ENCODE results near the gene UBE4A. TPM values are rescaled to one million over a fixed set of nuclear protein-coding genes. Genes with fewer than 3 reads are reported as not detected.

The UBE4A gene
- total and polyA plus RNA-seq, 2 donors: 19.7 to 54.2 TPM

GRCh38 chr11:118418766-118419165 lies 59.4 kb downstream of the UBE4A start:
- Histone ChIP-seq H3K27ac (ENCODE audit: low read depth) (no peak overlapping the region), H3K4me3 (ENCODE audit: low read depth, low read length) (no peak overlapping the region), H3K36me3 (ENCODE audit: insufficient read depth) (no peaks in the 10 kb centered on the region), H3K4me1 (ENCODE audit: insufficient read depth) (peaks cover 1% of the 10 kb centered on the region)
- no peak for DNase-seq (ENCODE audit: extremely low spot score)
- 84% methylated on average over 5 of the region's 5 CpGs for WGBS

GRCh38 chr11:118427707-118428106 lies 68.3 kb downstream of the UBE4A start:
- H3K4me1 ChIP-seq (ENCODE audit: insufficient read depth): no peaks in the 10 kb centered on the region
- no peak overlapping the region for H3K27ac ChIP-seq (ENCODE audit: low read depth)
- WGBS: 13% methylated on average over 1 of the region's 1 CpG
- H3K4me3 ChIP-seq (ENCODE audit: low read depth, low read length): no peak overlapping the region
- DNase-seq (ENCODE audit: extremely low spot score): no peak
- no peaks in the 10 kb centered on the region for H3K36me3 ChIP-seq (ENCODE audit: insufficient read depth)

GRCh38 chr11:118430956-118431355 lies 71.6 kb downstream of the UBE4A start:
- H3K4me3 ChIP-seq (ENCODE audit: low read depth, low read length): no peak overlapping the region
- H3K4me1 ChIP-seq (ENCODE audit: insufficient read depth): no peaks in the 10 kb centered on the region
- no peak overlapping the region for H3K27ac ChIP-seq (ENCODE audit: low read depth)
- DNase-seq (ENCODE audit: extremely low spot score): no peak
- WGBS: 66% methylated on average over 2 of the region's 2 CpGs
- H3K36me3 ChIP-seq (ENCODE audit: insufficient read depth): no peaks in the 10 kb centered on the region

GRCh38 chr11:118434123-118434552 lies 74.7 kb downstream of the UBE4A start:
- Histone ChIP-seq H3K36me3 (ENCODE audit: insufficient read depth) (no peaks in the 10 kb centered on the region), H3K4me1 (ENCODE audit: insufficient read depth) (no peaks in the 10 kb centered on the region), H3K4me3 (ENCODE audit: low read depth, low read length) (no peak overlapping the region), H3K27ac (ENCODE audit: low read depth) (no peak overlapping the region)
- DNase-seq (ENCODE audit: extremely low spot score): peak; percentile 13
- 4% methylated on average over 9 of the region's 9 CpGs for WGBS

- no peaks in the 10 kb centered on the region for H3K36me3 ChIP-seq (ENCODE audit: insufficient read depth)
- no peak overlapping the region for H3K27ac ChIP-seq (ENCODE audit: low read depth)
- peak; percentile 3 for DNase-seq (ENCODE audit: extremely low spot score)
- under 1% methylated on average over 39 of the region's 39 CpGs for WGBS
- H3K4me3 ChIP-seq (ENCODE audit: low read depth, low read length): peak overlapping the region; percentile 99
- H3K4me1 ChIP-seq (ENCODE audit: insufficient read depth): no peaks in the 10 kb centered on the region
Observed at GRCh38 chr11:118434553-118435289, 75.3 kb downstream of the UBE4A start.

- WGBS: under 1% methylated on average over 34 of the region's 34 CpGs
- H3K4me3 ChIP-seq (ENCODE audit: low read depth, low read length): peak overlapping the region; percentile 99
- H3K36me3 ChIP-seq (ENCODE audit: insufficient read depth): no peaks in the 10 kb centered on the region
- H3K27ac ChIP-seq (ENCODE audit: low read depth): no peak overlapping the region
- peak; percentile 40 for DNase-seq (ENCODE audit: extremely low spot score)
- no peaks in the 10 kb centered on the region for H3K4me1 ChIP-seq (ENCODE audit: insufficient read depth)
Observed at GRCh38 chr11:118435290-118435892, 76.0 kb downstream of the UBE4A start.

GRCh38 chr11:118435893-118436624 lies 76.7 kb downstream of the UBE4A start, which contains the start of gene KMT2A:
Gene KMT2A (plus strand): TSS chr11:118436492. CDS start chr11:118436513, 21 bp downstream.
- H3K27ac ChIP-seq (ENCODE audit: low read depth): peak within 1 kb of the TSS; percentile 97
- H3K36me3 ChIP-seq (ENCODE audit: insufficient read depth): no peaks in the 10 kb centered on the region
- peak; percentile 91 for DNase-seq (ENCODE audit: extremely low spot score)
- H3K4me1 ChIP-seq (ENCODE audit: insufficient read depth): no peaks in the 10 kb centered on the region
- H3K4me3 ChIP-seq (ENCODE audit: low read depth, low read length): peak within 1 kb of the TSS; percentile 99
- under 1% methylated on average over 82 of the region's 83 CpGs for WGBS

- Histone ChIP-seq H3K36me3 (ENCODE audit: insufficient read depth) (no peaks in the 10 kb centered on the region), H3K4me3 (ENCODE audit: low read depth, low read length) (peak overlapping the region; percentile 99), H3K4me1 (ENCODE audit: insufficient read depth) (peaks cover under 1% of the 10 kb centered on the region), H3K27ac (ENCODE audit: low read depth) (peak overlapping the region; percentile 97)
- WGBS: under 1% methylated on average over 54 of the region's 55 CpGs
- no peak for DNase-seq (ENCODE audit: extremely low spot score)
Observed at GRCh38 chr11:118436639-118437207, 77.3 kb downstream of the UBE4A start.

- Histone ChIP-seq H3K4me3 (ENCODE audit: low read depth, low read length) (peak overlapping the region; percentile 99), H3K4me1 (ENCODE audit: insufficient read depth) (peaks cover 2% of the 10 kb centered on the region), H3K27ac (ENCODE audit: low read depth) (peak overlapping the region; percentile 97), H3K36me3 (ENCODE audit: insufficient read depth) (no peaks in the 10 kb centered on the region)
- WGBS: under 1% methylated on average over 28 of the region's 28 CpGs
- DNase-seq (ENCODE audit: extremely low spot score): peak; percentile 28
Observed at GRCh38 chr11:118437208-118438125, 78.1 kb downstream of the UBE4A start.

- peaks cover 2% of the 10 kb centered on the region for H3K4me1 ChIP-seq (ENCODE audit: insufficient read depth)
- H3K27ac ChIP-seq (ENCODE audit: low read depth): peak overlapping the region; percentile 97
- no peaks in the 10 kb centered on the region for H3K36me3 ChIP-seq (ENCODE audit: insufficient read depth)
- DNase-seq (ENCODE audit: extremely low spot score): peak; percentile 53
- WGBS: 1% methylated on average over 14 of the region's 14 CpGs
- peak overlapping the region; percentile 99 for H3K4me3 ChIP-seq (ENCODE audit: low read depth, low read length)
Observed at GRCh38 chr11:118438314-118438931, 79.0 kb downstream of the UBE4A start.

- peaks cover 2% of the 10 kb centered on the region for H3K4me1 ChIP-seq (ENCODE audit: insufficient read depth)
- DNase-seq (ENCODE audit: extremely low spot score): no peak
Observed at GRCh38 chr11:118439646-118440045, 80.2 kb downstream of the UBE4A start.

GRCh38 chr11:118441770-118442275 lies 82.4 kb downstream of the UBE4A start:
- DNase-seq (ENCODE audit: extremely low spot score): no peak
- Histone ChIP-seq H3K36me3 (ENCODE audit: insufficient read depth) (no peaks in the 10 kb centered on the region), H3K4me1 (ENCODE audit: insufficient read depth) (peaks cover 2% of the 10 kb centered on the region), H3K27ac (ENCODE audit: low read depth) (no peak overlapping the region), H3K4me3 (ENCODE audit: low read depth, low read length) (no peak overlapping the region)
- 47% methylated on average over 3 of the region's 3 CpGs for WGBS

More at GRCh38 chr11:118439646-118440045, 80.2 kb downstream of the UBE4A start:
- H3K4me3 ChIP-seq (ENCODE audit: low read depth, low read length): no peak overlapping the region
- H3K36me3 ChIP-seq (ENCODE audit: insufficient read depth): no peaks in the 10 kb centered on the region
- H3K27ac ChIP-seq (ENCODE audit: low read depth): no peak overlapping the region
